ENCODE data around the gene PARD3B.

- no peak for TF ChIP-seq CTCF (IDR thresholded peaks at IDR 0.05; ENCODE audit: control extremely low read depth in 1 of 3, insufficient read depth in 1 of 3, low read depth in 1 of 3, low read length in 3 of 3)
- TF ChIP-seq CREB1 (IDR thresholded peaks at IDR 0.05), result no peak
- no peak for TF ChIP-seq KDM5A (IDR thresholded peaks at IDR 0.05; ENCODE audit: low read length)
- TF ChIP-seq RFX5 (IDR thresholded peaks at IDR 0.05; ENCODE audit: borderline replicate concordance, low read depth, low read length), result no peak
- no peak for TF ChIP-seq NRF1 (IDR thresholded peaks at IDR 0.05; ENCODE audit: low read depth, low read length)
- no peak for TF ChIP-seq GABPA (IDR thresholded peaks at IDR 0.05; ENCODE audit: borderline replicate concordance, insufficient read depth, low read length)
- TF ChIP-seq HDAC6 (IDR thresholded peaks at IDR 0.05; ENCODE audit: low read depth, low read length), result no peak
- TF ChIP-seq USF2 (IDR thresholded peaks at IDR 0.05; ENCODE audit: low read length), result no peak
- TF ChIP-seq SP1 (IDR thresholded peaks at IDR 0.05; ENCODE audit: low read depth, low read length), result no peak
- no peak for TF ChIP-seq CHD7 (IDR thresholded peaks at IDR 0.05; ENCODE audit: insufficient replicate concordance, low read length)
Measured at GRCh38 chr2:204749319-204749718, 204.0 kb downstream of the PARD3B start.

Measured in H1 (cell line).